ENCODE measurements around the gene CPPED1. TPM values are rescaled to one million over a fixed set of nuclear protein-coding genes. Genes with fewer than 3 reads are reported as not detected.

CPPED1 gene
- polyA plus RNA-seq, 3 donors = 100 to 292 (median 259) TPM

- Mint-ChIP-seq H3K36me3 (peaks cover 0 to 28% of the 10 kb centered on the region in 2 donors), H3K9me3 (peaks cover 0 to 8% (median 6%) of the 10 kb centered on the region in 7 donors), H3K27me3 (ENCODE audit: low read depth in 3 of 3) (peaks cover 0 to 6% (median 4%) of the 10 kb centered on the region in 3 donors), H3K4me3 (no peak overlapping the region), H3K4me1 (no peaks in the 10 kb centered on the region), H3K27ac (no peak overlapping the region)
- no peak overlapping the region for H2AFZ ChIP-seq (ENCODE audit: insufficient read depth, low read depth, low read length, poor library complexity, severe bottlenecking)
- TF ChIP-seq, protein P1, sequence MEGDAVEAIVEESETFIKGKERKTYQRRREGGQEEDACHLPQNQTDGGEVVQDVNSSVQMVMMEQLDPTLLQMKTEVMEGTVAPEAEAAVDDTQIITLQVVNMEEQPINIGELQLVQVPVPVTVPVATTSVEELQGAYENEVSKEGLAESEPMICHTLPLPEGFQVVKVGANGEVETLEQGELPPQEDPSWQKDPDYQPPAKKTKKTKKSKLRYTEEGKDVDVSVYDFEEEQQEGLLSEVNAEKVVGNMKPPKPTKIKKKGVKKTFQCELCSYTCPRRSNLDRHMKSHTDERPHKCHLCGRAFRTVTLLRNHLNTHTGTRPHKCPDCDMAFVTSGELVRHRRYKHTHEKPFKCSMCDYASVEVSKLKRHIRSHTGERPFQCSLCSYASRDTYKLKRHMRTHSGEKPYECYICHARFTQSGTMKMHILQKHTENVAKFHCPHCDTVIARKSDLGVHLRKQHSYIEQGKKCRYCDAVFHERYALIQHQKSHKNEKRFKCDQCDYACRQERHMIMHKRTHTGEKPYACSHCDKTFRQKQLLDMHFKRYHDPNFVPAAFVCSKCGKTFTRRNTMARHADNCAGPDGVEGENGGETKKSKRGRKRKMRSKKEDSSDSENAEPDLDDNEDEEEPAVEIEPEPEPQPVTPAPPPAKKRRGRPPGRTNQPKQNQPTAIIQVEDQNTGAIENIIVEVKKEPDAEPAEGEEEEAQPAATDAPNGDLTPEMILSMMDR (IDR thresholded peaks at IDR 0.05) = no peak
- no peaks in the 10 kb centered on the region for H3K36me3 ChIP-seq (replicated peaks in 1 of 2; ENCODE audit: control insufficient read depth in 1 of 2, insufficient read depth in 2 of 2, low read length in 2 of 2)
- no peak overlapping the region for H3K4me2 ChIP-seq (replicated peaks; ENCODE audit: extremely low read depth, low read length, poor library complexity, severe bottlenecking)
- 76% methylated on average over 7 of the region's 7 CpGs for WGBS (ENCODE audit: insufficient coverage)
- intact Hi-C loops (cut with micrococcal nuclease) = no loop called here
- no peaks in the 10 kb centered on the region for H4K20me1 ChIP-seq (ENCODE audit: insufficient read depth, low read length)
- no peak overlapping the region for H3K27ac ChIP-seq (ENCODE audit: low read depth in 1 of 2, low read length in 2 of 2)
- no peaks in the 10 kb centered on the region for H3K27me3 ChIP-seq (ENCODE audit: control insufficient read depth in 2 of 2, insufficient read depth in 2 of 2, low read length in 2 of 2)
- H3K79me2 ChIP-seq (ENCODE audit: insufficient read depth, low read length) = no peaks in the 10 kb centered on the region
- DNase-seq = no peak
- H3K9me3 ChIP-seq (replicated peaks in 1 of 2; ENCODE audit: control insufficient read depth in 1 of 2, insufficient read depth in 1 of 2, low read length in 2 of 2) = no peaks in the 10 kb centered on the region
- no peaks in the 10 kb centered on the region for H3K4me1 ChIP-seq (ENCODE audit: control insufficient read depth in 1 of 2, insufficient read depth in 2 of 2, low read length in 2 of 2)
- no peak overlapping the region for H3K9ac ChIP-seq (ENCODE audit: insufficient read depth, low read length, poor library complexity, severe bottlenecking)
- H3K4me3 ChIP-seq (replicated peaks in 1 of 3; ENCODE audit: low read depth in 2 of 3, low read length in 3 of 3) = no peak overlapping the region
These were observed 178.6 kb downstream of the CPPED1 start for GRCh38 chr16:12625068-12625467.

GRCh38 chr16:12620150-12620549 is 183.5 kb downstream of the CPPED1 start:
- H2AFZ ChIP-seq (ENCODE audit: insufficient read depth, low read depth, low read length, poor library complexity, severe bottlenecking) = no peak overlapping the region

More at GRCh38 chr16:12620150-12620549, 183.5 kb downstream of the CPPED1 start:
- H3K9ac ChIP-seq (ENCODE audit: insufficient read depth, low read length, poor library complexity, severe bottlenecking) = no peak overlapping the region
- H3K9me3 ChIP-seq (replicated peaks in 1 of 2; ENCODE audit: control insufficient read depth in 1 of 2, insufficient read depth in 1 of 2, low read length in 2 of 2) = no peaks in the 10 kb centered on the region
- H3K4me3 ChIP-seq (replicated peaks in 1 of 3; ENCODE audit: low read depth in 2 of 3, low read length in 3 of 3) = no peak overlapping the region
- no peak for DNase-seq
- H3K4me3 Mint-ChIP-seq = no peak overlapping the region
- H3K36me3 Mint-ChIP-seq = peaks cover 0 to 42% of the 10 kb centered on the region in 2 donors
- no peaks in the 10 kb centered on the region for H4K20me1 ChIP-seq (ENCODE audit: insufficient read depth, low read length)
- peaks cover 0 to 6% (median 2%) of the 10 kb centered on the region in 3 donors for H3K27me3 Mint-ChIP-seq (ENCODE audit: low read depth in 3 of 3)
- no peaks in the 10 kb centered on the region for H3K4me1 ChIP-seq (ENCODE audit: control insufficient read depth in 1 of 2, insufficient read depth in 2 of 2, low read length in 2 of 2)
- TF ChIP-seq, protein P1 (IDR thresholded peaks at IDR 0.05) = no peak
- H3K27ac Mint-ChIP-seq = no peak overlapping the region
- peaks cover 0 to 9% (median 3%) of the 10 kb centered on the region in 7 donors for H3K9me3 Mint-ChIP-seq
- H3K27me3 ChIP-seq (ENCODE audit: control insufficient read depth in 2 of 2, insufficient read depth in 2 of 2, low read length in 2 of 2) = no peaks in the 10 kb centered on the region
- H3K4me2 ChIP-seq (replicated peaks; ENCODE audit: extremely low read depth, low read length, poor library complexity, severe bottlenecking) = no peak overlapping the region
- no peaks in the 10 kb centered on the region for H3K36me3 ChIP-seq (replicated peaks in 1 of 2; ENCODE audit: control insufficient read depth in 1 of 2, insufficient read depth in 2 of 2, low read length in 2 of 2)
- no peaks in the 10 kb centered on the region for H3K79me2 ChIP-seq (ENCODE audit: insufficient read depth, low read length)
- intact Hi-C loops (cut with micrococcal nuclease) = no loop called here
- H3K4me1 Mint-ChIP-seq = no peaks in the 10 kb centered on the region
- no CpG with 5 or more reads among the region's 1 CpG for WGBS (ENCODE audit: insufficient coverage)
- no peak overlapping the region for H3K27ac ChIP-seq (ENCODE audit: low read depth in 1 of 2, low read length in 2 of 2)
